A172 (cell line): Measurements from ENCODE around the gene HAL. TPM values are rescaled to one million over a fixed set of nuclear protein-coding genes. Genes with fewer than 3 reads are reported as not detected.
A peak's percentile ranks its signal among the peaks of the same experiment; 100 is the strongest.

ENCODE experiments used
- DNase-seq: peaks from one replicate; pipeline ENCODE4 v3.0.0-alpha.2; 2015; ENCODE audit warnings: low spot score
- total RNA-seq: library from RNA; depleted of rRNA; stranded (reverse); fragments of >200 nt; shearing (Covaris generic); gene quantifications from 2 replicates; pipeline ENCODE4 v1.2.3, GENCODE V29; 2014

HAL gene
- total RNA-seq, 1 experiment from 2014 or later, result not detected

DNA sequence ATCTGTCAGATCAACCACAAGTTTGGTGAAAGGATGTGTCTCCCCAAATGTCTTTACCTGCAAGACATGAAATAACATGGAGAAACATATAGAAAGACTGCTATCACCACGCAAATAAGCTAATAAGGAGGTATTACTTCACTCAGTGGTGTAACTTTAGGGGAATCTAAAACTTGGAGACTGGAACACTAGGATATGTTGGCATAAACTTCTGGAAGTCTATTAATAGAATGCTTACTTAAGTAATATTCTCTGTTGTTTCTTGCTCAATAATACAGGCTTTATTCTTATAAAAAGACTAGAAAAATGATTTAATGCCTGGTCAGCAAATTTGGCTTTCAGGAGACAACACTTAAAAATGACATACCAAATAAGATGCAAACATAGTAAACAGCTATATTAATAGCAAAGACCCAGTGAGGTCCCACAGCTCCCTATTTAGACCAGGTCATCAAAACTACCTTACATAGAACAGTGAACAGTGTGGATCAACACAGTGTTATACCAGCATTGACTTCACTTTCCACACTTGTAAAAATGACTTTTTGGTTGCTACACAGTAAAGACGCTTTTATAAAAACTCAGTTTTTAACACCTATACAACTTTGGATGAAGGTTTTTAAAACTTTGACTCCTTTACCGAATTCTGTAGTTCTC lies 18.9 kb upstream of the HAL start:
- no peak for DNase-seq

- no peak for DNase-seq
Observed at GRCh38 chr12:96007729-96008128, 11.6 kb upstream of the HAL start.

DNA sequence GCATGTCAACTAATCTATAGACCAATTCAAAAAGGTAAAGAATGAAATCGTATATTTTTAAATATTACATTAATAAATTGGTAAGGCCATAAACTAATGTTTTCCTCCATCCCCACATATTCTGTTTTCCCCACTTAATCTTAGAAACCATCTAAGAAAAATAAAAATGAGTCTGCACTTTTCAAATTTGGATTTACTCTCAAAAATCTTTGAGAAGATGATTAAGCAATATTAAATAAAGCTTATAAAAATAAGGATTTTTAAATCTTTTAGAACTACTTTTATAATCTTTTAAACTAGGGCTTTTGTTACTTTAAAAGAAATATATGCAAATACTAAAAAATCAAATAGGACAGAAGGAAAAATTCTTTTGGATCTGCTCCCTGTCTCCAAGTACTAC lies 10.6 kb upstream of the HAL start:
- no peak for DNase-seq

DNA sequence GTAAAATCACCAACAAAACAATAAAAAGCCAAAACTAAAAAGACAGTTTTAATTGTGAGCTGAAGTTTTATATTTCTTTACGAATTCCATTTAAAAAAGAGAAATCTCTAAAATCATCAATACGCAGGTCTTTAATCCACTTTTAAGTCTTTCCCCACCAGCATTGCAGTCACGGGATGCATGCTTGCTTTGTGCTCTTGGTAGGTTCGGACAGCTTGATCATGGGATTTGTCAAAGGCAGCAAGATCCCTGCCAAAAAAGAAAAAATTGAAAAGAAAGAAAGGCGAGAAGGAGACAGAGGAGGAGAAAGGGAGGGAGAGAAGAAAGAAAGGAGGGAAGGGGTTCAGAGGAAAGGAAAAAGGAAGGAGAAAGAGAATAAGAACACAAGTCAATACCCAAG lies 4.7 kb upstream of the HAL start:
- no peak for DNase-seq

DNA sequence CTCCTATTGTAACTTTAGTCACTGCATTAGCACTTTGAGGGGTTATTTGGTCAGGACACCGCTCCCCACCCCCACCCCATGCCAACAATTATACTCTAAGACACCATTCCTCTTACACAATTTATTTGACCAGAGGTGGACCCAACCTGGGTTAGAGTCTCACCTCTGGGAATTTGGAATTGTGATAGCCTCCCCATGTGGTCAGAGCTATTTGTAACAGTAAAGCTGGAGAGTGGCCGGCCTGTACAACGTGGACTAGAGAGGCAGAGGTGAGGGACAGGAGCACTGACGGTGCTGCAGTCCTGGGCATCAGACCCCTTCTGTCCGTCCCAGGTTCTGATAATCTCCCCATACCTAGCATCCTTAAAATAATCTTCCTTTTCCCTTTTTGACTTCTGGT lies 3.3 kb upstream of the HAL start:
- no peak for DNase-seq

DNA sequence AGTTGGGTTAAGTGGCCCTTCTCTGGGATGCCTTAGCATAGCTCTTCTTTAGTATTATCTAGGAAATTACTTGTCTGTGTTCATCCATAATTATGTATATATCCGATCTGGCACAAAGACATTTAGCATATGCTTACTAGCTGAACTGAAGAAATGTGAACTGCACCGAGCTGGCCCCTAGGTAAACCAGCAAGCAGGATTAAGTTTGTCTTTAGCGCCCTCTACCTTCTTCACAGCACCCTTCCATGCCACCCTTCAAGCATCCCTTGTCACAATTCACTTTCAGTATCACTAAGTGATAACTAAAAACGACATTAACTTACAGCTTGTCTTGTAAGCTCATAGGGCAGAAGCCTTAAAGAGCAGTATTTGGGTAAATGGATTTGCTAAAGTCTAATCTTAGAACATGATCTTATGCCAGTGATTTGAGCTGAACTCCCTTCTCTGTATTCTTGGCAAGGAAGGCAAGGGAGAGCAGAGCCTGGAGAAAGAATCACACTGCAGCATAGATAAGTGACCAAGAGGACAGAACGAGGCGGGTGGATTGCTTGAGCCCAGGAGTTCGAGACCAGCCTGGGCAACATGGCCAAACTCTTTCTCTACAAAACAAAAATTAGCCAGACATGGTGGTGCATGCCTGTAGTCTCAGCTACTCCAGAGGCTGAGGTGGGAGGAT lies 2.6 kb upstream of the HAL start:
- peak; percentile 60 for DNase-seq

DNA sequence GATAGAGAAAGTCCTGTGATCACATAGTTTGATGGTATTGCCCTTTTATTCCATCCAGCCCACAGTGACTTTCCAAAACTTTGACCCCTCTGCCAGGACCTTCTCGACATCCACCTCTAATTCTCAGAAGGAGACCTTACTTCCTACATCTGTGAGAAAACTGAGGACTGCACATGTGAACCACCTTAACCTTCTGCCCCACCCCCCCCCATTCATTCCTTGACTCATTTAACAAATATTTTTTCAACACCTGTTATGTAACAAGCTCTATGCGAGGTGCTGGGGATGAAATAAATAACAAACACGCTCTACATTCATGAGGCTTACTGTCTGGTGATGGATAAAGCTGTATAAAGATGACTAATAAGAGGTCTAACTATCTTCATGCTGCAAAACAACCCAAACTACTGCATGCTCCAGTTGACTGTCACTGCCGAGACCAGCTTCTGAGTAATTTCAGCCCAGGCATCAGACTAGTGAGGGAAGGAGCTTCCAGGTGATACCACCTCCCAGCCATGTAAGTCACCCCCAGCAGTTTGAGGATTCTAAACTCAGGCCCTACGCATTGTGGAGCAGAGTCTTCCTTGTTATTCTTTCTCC lies 1.9 kb upstream of the HAL start:
- no peak for DNase-seq

DNA sequence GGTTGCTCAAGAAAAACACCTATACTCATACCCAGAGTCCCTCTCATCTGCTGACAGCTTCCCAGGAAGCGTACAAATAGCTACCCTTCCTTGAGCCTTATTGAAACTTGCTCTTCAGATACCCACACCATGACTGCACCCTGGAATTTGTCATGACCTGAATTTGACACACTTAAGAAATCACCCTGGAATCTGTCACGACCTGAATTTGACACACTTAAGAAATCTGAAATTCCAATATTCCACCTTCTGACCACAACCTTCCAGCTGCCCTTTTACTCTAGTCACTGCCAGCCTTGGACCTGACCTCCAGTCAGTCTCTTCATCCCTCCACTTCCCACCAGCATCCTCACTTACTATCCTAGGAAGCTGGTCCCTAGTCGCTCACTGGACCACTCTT lies 1.1 kb upstream of the HAL start:
- no peak for DNase-seq

DNA sequence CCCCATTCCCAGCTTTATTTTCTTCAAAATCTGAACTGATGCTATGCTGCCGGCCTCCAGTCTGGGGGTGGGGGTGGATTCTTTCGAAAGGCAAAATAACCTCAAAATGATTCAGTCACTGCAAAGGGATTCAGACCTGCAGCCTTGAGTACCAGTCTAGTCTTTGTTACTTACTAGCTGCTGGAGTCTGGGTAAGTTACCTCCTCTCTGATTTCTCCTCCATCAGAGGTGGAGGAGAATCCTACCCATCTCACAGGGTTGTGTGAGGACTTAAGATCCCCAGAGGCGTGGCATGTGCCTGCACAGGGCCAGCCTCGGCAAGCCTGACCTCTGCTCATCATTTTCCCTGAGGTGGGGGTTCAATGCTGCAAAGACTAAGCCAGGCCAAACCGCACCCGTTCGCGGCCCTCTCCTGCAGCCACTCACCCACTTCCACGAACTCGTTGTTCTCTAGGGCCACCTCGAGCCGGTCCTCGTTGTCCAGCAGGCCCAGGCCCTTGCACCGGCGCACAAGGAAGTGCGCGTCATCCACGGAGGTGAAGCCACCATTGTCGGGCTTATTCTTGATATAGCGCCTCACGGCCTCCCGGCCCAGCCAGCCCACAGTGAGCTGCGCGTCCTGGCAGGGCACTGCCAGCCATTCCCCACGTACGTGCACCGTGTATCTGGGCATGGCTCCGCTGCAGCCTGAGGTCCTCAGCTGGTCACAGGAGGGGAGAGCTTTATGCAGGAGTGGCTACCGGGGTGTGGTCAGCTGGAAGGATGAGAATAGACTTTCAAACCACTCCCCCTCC lies 709 bp downstream of the HAL start:
- DNase-seq, result no peak

DNA sequence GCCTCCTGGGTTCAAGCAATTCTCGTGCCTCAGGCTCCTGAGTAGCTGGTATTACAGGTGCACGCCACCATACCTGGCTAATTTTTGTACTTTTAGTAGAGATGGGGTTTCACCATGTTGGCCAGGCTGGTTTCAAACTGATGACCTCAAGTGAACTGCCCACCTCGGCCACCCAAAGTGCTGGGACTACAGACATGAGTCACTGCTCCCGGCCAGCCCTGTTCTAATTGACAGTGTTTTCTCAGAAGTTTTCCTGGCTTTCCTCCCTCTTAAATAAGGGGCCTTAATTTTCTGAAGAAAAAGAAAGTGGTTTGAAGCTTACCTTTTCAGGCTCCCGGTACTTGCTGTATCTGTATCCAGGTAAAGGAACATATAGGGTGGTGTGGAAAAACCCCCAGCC lies 1.7 kb downstream of the HAL start:
- DNase-seq, result no peak

GRCh38 chr12:95993907-95994306 lies 2.2 kb downstream of the HAL start:
- DNase-seq, result no peak

GRCh38 chr12:95990136-95990535 lies 6.0 kb downstream of the HAL start:
- no peak for DNase-seq

DNA sequence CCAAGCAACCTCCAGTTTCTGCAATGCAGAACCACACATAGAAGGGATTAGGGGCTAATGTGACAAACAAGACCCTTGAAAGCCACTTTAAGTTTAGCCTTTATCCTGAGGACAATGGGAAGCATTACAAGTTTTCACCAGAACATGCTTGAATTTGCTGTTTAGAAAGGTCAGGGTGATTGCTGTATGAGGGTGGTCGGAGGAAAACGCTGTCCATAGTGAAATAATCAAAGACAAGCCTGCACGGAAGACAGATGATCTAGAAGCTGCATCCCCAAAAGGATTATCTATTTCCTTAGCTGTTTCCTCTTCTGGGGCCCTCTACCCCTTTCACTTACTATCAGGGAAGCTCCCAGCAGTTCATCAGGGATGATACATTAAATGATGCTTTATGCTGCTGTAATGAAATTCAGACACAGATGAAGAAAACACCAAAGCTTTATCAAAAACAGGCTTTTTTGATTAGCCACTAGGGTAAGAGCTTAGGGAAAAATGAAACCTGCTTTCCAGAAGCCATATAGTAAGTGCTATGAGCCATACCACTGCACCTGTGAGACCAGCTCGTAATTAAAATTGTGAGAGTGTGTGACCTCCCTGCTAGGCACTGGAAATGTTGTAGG lies 6.5 kb downstream of the HAL start:
- no peak for DNase-seq

DNA sequence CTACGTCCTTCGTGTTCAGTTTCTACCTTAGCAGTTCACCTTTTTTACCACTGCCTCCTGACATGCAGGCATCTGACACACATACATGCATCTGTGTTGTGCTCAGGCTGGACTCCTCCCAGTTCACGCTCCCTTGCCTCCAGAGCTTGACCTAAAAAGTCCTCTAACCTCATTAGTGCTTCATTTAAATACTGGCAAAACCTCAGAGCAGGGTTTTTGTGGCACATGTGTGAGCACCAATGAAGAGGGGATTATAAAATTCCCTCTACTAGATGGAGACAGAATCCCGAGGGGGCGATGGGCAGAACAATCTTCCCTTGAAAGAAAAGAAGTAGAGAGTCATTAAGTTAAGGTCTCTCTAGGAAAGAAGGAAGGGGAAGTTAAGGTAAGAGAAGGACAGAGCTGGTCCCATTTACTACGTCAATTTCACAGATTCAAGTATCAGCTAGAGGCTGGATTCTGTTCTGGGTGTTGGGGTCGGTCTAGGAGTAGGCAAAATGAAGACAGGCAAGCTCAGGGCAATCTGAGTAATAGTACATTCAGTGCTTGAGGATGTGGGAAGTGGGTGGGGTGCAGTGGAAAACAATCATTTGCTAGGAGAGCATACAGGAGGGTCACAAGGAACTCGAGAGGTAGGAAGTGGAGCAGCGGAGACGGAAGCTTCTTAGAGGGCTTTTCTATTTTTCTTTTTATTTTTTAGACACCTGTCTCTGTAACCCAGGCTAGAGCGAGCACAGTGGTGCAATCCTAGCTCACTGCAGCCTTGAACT lies 7.5 kb downstream of the HAL start:
- DNase-seq, result no peak

GRCh38 chr12:95986635-95987570 lies 9.2 kb downstream of the HAL start:
- no peak for DNase-seq

DNA sequence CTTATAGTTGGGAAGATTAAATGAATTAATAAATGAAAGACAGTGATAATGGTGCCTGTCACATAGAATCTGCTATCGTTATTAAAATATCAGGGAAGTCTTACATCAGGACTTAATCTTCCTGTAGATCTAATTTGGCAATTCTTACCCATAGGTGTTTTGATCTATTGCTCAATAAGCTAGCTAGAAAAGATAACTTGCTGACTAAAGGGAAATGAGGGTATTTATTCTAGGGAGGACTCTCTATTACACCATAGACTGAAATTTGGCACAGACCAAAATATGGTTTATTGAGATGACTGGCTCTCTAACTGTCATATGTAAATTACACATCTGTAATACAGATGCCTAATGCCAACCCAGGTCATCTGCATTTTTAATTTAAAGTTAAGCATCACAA lies 11.5 kb downstream of the HAL start:
- no peak for DNase-seq

DNA sequence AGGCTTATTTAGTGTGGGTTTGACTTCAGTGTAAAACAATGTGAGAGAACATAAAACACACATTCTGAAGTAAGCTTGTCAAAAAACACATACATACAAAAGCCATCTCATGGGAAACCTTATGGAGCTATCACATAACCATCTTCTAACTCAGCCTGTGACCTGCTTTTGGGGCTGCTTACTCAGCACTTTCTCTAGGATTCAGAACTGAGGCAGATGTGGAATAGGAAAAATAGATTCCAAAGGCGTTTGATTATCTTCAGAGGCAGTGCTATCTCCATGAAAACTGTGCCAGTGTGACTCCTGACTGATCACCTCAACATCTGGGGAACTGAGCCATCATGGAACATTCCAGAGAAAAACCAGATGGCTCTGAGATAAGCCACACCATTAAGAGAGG lies 13.5 kb downstream of the HAL start:
- no peak for DNase-seq

GRCh38 chr12:95980437-95980836 lies 15.7 kb downstream of the HAL start:
- DNase-seq, result no peak

DNA sequence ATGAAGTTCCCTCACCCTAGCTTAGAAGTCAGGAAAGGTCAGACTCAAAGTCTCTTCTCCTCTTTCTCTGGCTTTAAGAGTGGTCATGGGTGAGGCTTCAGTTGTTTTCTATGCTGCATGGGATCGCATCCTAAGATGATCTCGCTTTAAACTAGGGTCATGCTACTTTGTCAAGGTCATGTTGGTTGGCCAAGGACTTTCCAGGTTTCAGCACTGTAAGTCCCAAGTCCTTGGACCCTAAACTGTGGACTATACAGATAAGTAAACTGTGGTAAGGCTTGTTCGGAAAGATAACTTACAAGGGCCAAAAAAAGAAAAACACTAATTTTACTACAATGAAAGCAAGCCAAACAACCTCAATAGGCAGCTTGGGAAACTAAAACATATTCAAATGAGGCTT lies 17.4 kb downstream of the HAL start:
- DNase-seq, result no peak

GRCh38 chr12:95978351-95978750 lies 17.8 kb downstream of the HAL start:
- DNase-seq, result no peak
